ENCODE results near the gene MUC12. TPM values are rescaled to one million over a fixed set of nuclear protein-coding genes. Genes with fewer than 3 reads are reported as not detected.

The MUC12 gene
- total and polyA plus RNA-seq, 9 of the 15 experiments (the other 6 are each of a cell fraction or from before 2014, with no cell fraction given), result 0.23 to 1.2 (median 0.79) TPM; not detected in 1

DNA sequence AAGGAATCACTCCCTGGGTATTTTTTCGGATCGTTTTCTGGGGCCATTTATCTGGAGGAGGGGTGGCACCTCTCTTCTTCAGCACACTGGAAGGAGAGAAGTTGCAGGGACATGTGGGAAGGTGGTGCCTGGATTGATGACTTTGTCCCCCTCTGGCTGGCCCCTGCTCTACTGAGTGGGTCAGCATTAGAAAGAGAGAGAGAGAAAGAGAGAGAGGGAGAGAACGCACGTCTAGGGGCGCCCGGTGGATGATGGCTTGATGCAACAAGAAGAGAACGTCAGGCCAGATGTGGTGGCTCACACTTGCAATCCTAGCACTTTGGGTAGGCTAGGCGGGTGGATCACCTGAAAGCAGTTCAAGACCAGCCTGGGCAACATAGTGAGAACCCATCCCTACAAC, 5.5 kb upstream of the MUC12 start:
- peaks cover 52 to 80% of the 10 kb centered on the region in 2 experiments for H3K27me3 ChIP-seq (ENCODE audit: control insufficient read depth in 2 of 2, insufficient read depth in 2 of 2, low read length in 2 of 2)
- DNase-seq (ENCODE audit: extremely low read depth in 1 of 4, low spot score in 3 of 4) (no peak), FAIRE-seq (no peak), ATAC-seq (no peak)
- no peaks in the 10 kb centered on the region for H3K79me2 ChIP-seq (ENCODE audit: control insufficient read depth, insufficient read depth, low read length)
- no peak overlapping the region for H2AFZ ChIP-seq (ENCODE audit: low read depth, low read length)
- in situ Hi-C loops (cut with MboI) (no loop called here), intact Hi-C loops (cut with micrococcal nuclease) (no loop called here)
- ChIA-PET POLR2A (interaction anchor here (0.6 kb wide), 1 partner anchor 58 kb away, joined by 3 read pairs; no protein-coding TSS in a partner anchor), CTCF (ENCODE audit: low intra/inter-chr PET ratio) (no interaction called here)
- WGBS (ENCODE audit: insufficient coverage, low coverage, missing lambda C conversion rate), result 4% methylated on average over 8 of the region's 8 CpGs
- no peak overlapping the region for H3K4me2 ChIP-seq (ENCODE audit: insufficient read depth, low read length)
- H3K4me1 ChIP-seq (replicated peaks in 1 of 2; ENCODE audit: control insufficient read depth in 2 of 2, insufficient read depth in 2 of 2, low read length in 2 of 2), result peaks cover 12 to 25% of the 10 kb centered on the region in 2 experiments; a peak in 4 of 5 replicates
- H3K36me3 ChIP-seq (ENCODE audit: control insufficient read depth, insufficient read depth, low read length), result no peaks in the 10 kb centered on the region
- H3K9me3 ChIP-seq (replicated peaks; ENCODE audit: control insufficient read depth, insufficient read depth, low read depth, low read length), result no peaks in the 10 kb centered on the region
- H3K27ac ChIP-seq (ENCODE audit: extremely low read depth, low read depth, low read length), result no peak overlapping the region
- H3K9ac ChIP-seq (ENCODE audit: insufficient read depth in 1 of 2, low read depth in 2 of 2, low read length in 2 of 2), result no peak overlapping the region
- peaks cover 16% of the 10 kb centered on the region for H4K20me1 ChIP-seq (replicated peaks; ENCODE audit: control insufficient read depth, insufficient read depth, low read length)
- H3K9me1 ChIP-seq (ENCODE audit: control insufficient read depth, insufficient read depth, low read length), result peaks cover 10% of the 10 kb centered on the region
- BruUV-seq (replicated peaks), result no TSS peak
- no peak overlapping the region for H3K4me3 ChIP-seq
- TF ChIP-seq, protein P1, sequence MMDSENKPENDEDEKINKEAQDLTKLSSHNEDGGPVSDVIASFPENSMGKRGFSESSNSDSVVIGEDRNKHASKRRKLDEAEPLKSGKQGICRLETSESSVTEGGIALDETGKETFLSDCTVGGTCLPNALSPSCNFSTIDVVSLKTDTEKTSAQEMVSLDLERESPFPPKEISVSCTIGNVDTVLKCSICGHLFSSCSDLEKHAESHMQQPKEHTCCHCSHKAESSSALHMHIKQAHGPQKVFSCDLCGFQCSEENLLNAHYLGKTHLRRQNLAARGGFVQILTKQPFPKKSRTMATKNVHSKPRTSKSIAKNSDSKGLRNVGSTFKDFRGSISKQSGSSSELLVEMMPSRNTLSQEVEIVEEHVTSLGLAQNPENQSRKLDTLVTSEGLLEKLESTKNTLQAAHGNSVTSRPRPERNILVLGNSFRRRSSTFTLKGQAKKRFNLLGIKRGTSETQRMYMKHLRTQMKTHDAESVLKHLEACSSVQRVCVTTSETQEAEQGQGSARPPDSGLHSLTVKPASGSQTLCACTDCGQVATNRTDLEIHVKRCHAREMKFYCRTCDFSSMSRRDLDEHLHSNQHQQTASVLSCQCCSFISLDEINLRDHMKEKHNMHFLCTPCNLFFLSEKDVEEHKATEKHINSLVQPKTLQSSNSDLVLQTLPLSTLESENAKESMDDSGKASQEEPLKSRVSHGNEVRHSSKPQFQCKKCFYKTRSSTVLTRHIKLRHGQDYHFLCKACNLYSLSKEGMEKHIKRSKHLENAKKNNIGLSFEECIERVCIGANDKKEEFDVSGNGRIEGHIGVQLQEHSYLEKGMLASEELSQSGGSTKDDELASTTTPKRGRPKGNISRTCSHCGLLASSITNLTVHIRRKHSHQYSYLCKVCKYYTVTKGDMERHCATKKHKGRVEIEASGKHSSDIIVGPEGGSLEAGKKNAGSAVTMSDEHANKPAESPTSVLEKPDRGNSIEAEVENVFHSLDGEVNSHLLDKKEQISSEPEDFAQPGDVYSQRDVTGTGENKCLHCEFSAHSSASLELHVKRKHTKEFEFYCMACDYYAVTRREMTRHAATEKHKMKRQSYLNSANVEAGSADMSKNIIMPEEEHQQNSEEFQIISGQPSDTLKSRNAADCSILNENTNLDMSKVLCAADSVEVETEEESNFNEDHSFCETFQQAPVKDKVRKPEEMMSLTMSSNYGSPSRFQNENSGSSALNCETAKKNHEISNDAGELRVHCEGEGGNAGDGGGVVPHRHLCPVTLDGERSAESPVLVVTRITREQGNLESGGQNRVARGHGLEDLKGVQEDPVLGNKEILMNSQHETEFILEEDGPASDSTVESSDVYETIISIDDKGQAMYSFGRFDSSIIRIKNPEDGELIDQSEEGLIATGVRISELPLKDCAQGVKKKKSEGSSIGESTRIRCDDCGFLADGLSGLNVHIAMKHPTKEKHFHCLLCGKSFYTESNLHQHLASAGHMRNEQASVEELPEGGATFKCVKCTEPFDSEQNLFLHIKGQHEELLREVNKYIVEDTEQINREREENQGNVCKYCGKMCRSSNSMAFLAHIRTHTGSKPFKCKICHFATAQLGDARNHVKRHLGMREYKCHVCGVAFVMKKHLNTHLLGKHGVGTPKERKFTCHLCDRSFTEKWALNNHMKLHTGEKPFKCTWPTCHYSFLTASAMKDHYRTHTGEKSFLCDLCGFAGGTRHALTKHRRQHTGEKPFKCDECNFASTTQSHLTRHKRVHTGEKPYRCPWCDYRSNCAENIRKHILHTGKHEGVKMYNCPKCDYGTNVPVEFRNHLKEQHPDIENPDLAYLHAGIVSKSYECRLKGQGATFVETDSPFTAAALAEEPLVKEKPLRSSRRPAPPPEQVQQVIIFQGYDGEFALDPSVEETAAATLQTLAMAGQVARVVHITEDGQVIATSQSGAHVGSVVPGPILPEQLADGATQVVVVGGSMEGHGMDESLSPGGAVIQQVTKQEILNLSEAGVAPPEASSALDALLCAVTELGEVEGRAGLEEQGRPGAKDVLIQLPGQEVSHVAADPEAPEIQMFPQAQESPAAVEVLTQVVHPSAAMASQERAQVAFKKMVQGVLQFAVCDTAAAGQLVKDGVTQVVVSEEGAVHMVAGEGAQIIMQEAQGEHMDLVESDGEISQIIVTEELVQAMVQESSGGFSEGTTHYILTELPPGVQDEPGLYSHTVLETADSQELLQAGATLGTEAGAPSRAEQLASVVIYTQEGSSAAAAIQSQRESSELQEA (IDR thresholded peaks at IDR 0.05; ENCODE audit: low read depth), result no peak
- TF ChIP-seq ZNF395 (CRISPR knock-in tag; IDR thresholded peaks at IDR 0.05) (no peak), U2AF2 (optimal IDR thresholded peaks at IDR 0.05; ENCODE audit: low read depth, low read length) (no peak), ZNF561 (CRISPR knock-in tag; conservative IDR thresholded peaks at IDR 0.05) (no peak), NFE2 (IDR thresholded peaks at IDR 0.05; ENCODE audit: low read depth) (no peak), ZNF347 (CRISPR knock-in tag; IDR thresholded peaks at IDR 0.05; ENCODE audit: low read depth) (no peak), MEF2A (IDR thresholded peaks at IDR 0.05; ENCODE audit: control insufficient read depth, low read depth, low read length) (no peak), ATF3 (IDR thresholded peaks at IDR 0.05) (no peak), ATF3 (CRISPR knock-in tag; conservative IDR thresholded peaks at IDR 0.05) (no peak), SMARCA4 (IDR thresholded peaks at IDR 0.05) (no peak), RHOXF2B (CRISPR knock-in tag; conservative IDR thresholded peaks at IDR 0.05) (no peak)
- TF ChIP-seq, protein P2, sequence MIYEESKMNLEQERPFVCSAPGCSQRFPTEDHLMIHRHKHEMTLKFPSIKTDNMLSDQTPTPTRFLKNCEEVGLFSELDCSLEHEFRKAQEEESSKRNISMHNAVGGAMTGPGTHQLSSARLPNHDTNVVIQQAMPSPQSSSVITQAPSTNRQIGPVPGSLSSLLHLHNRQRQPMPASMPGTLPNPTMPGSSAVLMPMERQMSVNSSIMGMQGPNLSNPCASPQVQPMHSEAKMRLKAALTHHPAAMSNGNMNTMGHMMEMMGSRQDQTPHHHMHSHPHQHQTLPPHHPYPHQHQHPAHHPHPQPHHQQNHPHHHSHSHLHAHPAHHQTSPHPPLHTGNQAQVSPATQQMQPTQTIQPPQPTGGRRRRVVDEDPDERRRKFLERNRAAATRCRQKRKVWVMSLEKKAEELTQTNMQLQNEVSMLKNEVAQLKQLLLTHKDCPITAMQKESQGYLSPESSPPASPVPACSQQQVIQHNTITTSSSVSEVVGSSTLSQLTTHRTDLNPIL (CRISPR knock-in tag; IDR thresholded peaks at IDR 0.05), result no peak

Measured in K562 (cell line).